Measurements from ENCODE around the gene UBA7.

DNA sequence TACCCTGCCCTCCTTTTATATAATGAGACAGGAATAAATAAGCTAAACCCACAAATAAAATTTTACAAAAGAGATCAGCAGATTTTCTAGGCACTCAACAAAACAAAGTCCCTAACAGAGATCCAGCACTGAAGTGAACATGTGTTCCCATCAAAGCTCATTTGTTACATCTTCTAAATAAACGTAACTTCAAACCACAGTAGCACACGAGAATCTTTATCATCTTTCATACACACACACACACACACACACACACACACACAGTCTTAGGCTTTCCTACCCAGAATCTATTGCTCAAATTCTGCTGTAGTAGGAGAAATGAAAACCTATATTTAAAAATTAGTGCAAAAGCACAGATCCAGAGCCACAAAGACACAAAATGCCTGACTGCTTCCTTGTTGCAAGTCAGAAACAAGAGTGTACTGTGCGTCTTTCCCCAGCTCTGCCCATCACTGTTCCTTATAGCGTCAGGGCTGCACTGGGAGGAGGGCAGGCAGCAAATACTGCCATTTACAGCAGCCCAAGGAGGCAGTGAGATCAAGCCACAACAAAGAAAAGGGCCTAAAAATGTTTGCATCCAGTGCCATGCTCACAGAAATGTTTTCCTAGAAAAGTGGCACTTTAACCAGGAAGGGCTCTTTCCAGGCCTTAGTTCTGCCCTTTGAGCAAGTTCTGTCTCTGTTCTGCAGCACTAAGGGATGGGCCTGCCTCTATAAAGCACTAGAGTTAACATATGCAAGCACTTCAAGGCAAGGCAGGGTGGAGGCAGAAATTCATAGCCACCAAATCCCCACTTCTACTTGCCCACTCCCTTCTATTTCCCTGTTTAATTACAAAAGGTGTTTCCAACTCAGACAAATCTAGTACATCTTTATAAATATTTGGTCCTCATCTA, 33.4 kb downstream of the UBA7 start:
- TF ChIP-seq POLR2A (IDR thresholded peaks at IDR 0.05; ENCODE audit: low read depth, low read length) (no peak), POLR2AphosphoS5 (IDR thresholded peaks at IDR 0.05; ENCODE audit: low read depth, low read length) (no peak)

All from GM12892 (cell line).